D341Med (cell line): ENCODE measurements around the gene ABI3BP.

Source experiments
- DNase-seq: peaks from one replicate; pipeline ENCODE4 v3.0.0; 2012; ENCODE audit warnings: low spot score

Gene ABI3BP

DNA sequence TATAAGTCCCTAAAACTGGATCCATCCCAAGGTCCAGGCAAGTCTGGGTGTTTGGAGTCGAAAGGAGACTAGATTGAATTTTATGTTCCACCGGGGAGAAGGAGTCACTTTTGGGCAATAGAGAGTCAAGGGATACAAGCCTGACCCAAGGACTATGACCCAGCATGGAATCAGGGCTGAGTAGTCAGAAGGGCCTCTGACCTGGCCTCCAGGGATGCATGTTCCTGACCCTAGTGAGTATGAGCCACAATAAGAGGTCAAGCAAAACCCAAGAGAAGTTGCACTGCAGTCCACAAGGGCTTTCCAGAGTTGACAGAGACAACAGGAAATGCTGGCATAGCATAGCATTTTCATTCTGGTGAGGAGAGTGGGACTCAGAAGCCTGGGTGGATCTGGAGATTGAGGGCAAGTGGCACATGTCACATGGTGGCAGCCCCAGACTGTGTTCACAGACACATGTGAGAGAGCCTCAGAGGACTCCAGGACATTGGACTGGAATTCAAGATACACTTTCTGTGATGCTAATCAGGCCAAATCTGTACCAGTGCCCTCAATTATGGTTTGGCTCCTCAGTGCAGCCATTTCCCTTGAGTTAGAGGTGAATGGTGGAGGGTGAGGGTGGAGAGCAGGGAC lies 217.0 kb downstream of the ABI3BP start:
- no peak for DNase-seq

DNA sequence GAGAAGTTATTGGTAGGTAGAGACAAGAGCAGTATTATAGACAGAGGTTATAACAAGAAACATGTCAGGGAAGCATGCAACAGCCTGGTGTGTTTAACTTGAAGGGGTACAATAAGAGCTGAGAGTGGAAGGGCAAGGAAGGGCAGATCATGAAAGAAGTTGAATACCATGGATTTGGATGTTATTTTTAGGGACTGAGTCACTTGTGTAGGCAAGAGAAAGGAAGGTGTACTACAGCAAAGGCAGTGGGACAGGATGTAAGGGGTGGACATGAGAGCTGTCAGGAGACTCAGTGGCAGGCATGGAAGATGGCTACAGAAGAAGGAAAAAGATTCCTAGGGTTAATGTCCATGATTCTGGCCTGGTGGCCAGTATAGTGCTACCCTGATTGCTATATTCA lies 217.6 kb downstream of the ABI3BP start:
- DNase-seq: no peak

DNA sequence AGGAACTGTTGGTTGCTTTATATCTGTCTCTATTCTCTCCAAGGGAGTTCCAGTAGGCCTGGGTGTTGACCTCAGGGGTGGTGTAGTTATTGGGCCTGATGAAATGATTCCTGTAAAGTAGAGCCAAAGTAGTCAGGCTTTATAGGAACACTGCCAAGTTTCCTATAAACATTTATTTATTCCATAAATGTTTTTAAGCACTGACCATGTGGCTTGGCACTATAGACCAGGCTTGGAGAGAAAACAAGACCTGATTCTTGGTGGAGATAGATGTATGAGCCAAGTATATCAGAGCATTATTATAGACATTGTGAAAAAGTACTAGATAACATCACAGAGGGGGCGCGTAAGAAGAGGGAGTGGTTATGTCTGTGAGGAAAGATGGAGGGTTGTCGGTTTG lies 218.0 kb downstream of the ABI3BP start:
- no peak for DNase-seq

DNA sequence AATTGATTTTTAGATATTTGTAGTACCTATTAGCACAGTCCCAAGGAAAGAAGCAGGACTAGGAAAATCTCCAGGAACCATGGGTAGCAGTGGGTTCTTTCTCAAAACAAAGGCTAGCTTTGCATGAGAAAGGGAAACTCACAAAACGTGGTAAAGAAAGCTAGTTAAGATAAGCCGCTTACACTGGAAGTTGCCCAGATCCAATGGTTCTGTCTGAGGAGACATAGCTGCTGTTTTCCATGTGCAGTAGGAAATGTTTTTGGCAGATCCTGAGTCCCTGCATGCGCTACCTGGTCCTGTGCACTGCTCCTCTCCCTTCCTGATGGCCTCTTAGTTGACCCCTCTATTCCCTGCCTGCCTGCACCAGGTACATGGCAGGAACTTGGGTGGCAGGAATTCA lies 223.5 kb downstream of the ABI3BP start:
- no peak for DNase-seq

DNA sequence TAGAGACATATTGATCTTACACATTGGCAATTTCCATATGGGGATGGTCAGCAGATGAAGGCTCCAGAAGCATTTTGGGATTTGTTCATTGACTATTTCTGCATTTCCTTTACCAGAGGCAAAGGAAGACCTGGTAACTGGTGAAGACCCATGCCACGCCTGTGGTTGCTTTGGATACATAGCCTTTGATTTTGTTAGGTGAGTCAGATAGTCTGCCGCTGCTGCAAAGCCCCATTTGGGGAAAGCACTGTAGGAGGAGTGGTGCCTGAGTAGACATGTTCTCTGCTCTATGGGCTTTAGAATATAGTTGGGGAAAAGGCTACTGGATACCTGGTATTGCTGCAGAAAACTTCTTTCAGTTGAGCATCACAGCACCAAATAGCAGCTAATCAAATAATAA lies 227.2 kb downstream of the ABI3BP start:
- no peak for DNase-seq

DNA sequence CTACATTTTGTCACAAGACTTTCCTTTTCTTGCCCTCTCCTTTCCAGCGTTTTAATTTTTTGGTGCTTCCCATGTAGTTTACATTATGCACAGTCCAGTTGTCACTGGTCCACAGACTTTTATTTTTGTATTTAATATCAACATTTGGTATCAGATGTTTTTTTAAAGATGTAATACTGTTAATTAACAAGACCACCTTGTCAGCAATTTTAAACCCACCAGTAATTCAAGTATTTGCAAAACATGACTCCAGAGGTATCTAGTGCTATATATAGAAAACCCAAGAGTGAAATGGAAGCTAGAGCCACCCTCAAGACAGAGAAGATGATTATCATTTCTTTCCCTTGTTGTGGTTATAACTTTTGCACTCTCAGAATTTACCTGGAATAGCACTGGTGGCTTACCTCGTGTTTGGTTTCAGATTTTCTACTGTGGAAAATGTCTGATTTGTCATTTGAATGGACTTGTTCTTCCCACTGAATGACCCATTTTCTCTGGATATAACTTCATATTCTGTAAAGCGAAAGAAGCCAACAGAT lies 227.7 kb downstream of the ABI3BP start:
- no peak for DNase-seq

DNA sequence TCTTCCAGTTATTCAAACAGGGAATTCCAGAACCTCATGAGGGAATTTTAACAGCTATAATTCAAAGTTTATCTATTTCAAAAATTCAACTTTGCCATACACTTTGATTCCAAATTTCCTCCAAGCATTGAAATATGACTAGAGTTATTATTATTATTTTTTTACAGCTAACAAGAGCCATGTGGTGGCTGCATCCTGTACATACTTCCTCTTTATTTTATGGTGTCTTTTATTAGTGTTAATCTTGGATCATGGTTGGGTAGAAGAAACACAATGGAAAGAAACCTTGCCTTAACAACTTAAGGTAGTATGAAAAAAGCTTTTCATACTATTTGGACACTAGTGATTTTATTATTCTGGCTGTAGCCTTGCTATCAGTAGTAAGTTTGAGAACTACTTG lies 231.3 kb downstream of the ABI3BP start:
- no peak for DNase-seq

DNA sequence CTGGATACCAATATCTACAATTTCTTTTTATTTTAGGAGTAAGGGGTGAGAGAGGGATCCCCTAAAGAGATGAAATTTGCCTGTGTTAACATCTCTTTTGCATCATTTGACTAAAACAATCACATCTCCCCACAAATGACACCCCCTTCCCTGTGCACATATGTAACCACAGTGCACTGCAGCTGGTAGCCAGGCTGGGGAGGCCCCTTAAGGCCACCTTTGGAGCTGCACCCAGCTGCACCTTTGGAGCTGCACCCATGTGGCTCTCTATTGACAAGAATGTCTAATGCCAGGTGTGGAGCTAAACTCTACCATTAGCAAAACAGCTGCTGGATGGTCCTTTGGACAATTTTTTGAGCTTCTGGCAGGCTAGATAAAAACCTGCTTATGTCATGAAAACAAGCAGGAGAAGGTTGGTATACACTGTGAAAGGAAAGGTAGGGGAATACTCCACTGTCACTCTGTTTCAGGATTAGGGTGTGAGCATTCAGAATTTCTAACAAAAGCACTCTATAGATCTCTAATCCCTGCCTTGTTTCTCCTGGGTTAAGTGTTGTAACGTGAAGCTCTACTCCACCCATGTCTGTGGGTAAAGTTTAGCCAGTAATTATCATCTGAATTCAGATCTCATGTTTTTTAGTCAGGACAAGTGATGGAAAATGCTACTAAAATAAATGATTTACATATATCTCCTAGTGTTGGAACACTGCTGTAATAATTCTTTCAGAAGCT lies 231.8 kb downstream of the ABI3BP start:
- DNase-seq: peak; percentile 42

DNA sequence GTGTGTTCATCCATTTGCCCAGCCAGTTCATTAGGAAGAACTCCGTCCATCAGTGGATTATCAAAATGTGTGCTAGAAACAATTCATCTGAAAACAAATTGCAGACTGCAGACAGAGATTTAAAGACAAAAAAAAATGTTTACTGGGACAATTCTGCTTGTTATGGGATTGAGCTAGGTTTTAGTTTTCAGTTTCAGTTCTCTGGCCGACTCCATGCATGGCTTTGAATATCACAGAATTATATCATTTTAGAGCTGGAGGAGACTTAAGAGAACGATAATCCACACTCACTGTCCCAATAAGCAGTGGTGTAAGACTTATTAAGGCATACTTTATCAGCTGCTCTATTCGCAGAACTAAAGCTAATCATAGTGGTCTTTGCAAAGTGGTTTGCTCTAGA lies 232.8 kb downstream of the ABI3BP start:
- no peak for DNase-seq

DNA sequence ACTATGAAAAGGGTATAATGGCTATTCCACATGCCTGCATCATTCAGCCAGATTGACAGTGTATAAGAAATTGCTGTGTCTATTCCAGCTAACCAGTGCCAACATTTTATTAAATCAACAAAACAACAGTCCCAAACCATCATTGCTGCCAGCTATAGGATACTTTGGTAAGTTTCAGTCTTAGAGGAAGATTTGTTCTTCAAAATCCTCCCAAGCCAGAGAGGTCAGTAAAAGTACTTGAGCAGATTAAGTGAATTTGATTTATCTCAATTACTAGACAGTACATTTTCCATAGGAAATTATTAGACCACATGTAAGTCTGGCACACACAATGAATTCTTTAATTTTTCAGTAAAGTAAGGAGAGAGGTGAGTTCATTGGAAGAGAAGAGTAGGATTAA lies 233.3 kb downstream of the ABI3BP start:
- no peak for DNase-seq

DNA sequence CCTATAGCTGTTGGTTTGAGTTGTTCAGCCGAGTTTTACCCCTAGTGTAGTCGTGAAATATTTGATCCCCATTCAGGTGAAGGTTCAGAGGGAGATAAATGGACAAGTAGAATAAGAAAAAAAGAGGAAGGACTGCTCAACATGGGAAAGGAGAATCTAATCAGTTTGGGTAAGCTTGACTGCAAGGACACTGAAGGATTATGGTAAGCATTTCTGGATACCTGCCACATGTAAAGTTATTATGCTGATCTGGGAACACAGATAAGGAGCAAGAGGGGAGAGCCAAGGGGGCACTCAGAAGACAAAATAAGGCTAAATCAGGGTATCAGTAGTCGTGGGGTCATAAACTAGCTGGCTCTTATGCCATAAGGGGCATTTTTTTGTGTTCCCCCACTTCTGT lies 234.1 kb downstream of the ABI3BP start:
- DNase-seq: no peak

DNA sequence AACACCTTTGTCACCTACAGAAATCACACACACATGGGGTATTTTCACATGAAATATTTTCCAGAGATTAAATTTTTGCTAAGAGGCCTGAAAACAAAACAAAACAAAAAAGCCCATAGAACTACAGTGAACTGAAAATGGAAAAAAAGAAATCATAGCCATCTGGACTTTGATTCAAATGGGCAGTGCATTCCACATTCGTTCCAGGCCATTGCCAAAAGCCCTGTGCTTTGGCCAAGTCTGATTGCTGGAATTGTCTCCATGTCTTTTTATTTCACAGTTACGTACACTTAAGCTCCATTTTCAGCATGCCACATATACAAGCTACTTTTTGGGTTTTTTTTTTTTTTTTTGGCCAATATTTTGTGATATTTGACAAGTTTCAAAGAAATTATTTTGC lies 236.8 kb downstream of the ABI3BP start:
- no peak for DNase-seq

DNA sequence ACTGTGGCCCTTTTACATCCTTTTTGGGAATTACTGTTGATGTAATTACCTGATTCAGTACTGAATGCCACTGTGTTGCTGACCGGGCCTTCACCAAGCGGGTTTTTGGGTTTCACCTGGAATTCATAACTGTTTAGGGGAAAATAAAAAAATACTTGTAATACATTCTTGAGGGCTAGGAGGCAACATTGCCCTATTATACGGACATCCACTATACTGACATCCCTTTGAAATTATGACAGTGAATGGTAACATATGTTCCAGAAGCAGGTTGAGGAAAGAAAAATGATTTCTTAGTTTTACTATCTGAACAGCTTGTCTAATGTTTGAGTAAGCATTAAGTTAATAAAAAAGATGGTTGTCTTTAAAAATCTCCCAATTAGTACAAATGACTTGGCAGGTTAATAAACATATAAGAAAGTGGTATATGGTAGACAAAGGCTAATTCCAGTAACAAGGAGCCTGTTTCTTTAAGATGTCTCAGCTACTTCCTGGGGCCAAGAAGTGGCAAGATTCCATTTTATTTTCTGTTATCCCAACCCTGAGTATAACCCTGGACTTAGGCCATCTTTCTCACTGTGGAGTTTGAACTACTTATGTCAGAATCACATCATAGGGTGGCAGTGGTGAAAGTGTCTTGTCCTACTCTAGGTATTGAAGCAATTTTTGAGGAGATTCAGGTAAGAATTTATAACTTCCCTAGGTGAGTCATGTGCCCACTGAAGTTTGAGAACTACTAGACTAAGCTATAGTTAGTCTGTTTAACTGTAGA lies 238.5 kb downstream of the ABI3BP start:
- DNase-seq: no peak

DNA sequence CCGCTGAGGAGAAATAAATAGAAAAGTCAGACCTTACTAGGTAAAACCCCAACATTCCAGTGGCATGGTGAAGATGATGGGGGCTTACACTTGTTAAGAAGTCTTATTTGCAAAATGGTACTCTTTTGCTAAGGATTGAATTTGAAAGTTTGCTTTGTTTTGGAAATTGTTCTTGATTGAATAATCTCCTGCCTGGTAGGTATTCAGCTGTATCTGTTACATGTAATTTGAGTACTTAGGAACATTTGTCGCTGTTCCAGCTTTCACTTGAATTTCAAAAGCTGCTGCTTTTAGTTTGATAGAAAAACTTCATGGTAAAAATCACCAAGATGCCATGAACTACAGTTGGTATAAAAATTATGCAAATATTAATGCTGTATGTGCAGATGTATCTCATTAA lies 239.4 kb downstream of the ABI3BP start:
- DNase-seq: no peak

DNA sequence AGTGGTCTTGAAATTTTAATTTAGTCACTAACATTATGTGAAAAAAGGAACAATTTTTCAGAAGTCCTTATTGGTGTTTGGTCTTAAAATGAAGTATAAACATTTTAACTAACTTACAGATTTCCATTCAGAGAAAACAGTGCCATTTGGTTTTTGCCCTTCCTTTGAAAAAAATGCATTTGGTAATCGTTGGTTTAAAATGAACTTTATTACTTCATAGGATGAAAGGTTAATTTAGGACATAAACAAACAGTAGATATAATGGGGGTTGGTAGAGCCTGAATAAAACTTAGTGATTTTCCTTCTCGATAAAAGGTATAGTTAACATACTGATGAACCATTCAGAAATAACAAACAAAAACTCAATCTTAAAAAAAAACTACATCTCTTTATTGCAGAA lies 244.3 kb downstream of the ABI3BP start:
- no peak for DNase-seq

DNA sequence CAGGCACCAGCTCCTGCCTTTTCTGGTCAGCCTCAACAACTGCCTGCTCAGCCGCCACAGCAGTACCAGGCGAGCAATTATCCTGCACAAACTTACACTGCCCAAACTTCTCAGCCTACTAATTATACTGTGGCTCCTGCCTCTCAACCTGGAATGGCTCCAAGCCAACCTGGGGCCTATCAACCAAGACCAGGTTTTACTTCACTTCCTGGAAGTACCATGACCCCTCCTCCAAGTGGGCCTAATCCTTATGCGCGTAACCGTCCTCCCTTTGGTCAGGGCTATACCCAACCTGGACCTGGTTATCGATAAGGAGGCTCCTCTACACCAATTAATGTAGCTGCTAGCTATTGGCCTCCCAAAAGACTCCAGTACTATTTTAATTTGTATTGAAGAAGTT lies 245.0 kb downstream of the ABI3BP start:
- no peak for DNase-seq

DNA sequence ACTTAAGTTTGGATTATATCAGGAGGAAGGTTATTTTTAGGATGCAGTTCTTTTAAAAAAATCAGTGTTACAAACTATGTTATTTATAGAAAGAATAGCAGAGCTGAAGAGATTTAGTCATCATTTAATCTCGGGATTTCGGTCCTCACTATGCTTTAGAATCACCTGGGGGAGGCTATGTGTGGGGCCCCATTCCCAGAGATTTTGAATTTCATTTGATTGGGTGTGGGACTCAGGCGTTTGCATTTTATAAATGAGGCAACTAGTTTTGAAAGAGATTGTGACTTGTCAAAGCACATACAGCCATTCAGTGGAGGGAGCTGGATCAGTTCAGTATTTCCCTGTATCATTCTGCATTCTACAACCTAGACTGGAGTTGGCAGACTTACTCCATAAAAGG lies 247.1 kb downstream of the ABI3BP start:
- no peak for DNase-seq

DNA sequence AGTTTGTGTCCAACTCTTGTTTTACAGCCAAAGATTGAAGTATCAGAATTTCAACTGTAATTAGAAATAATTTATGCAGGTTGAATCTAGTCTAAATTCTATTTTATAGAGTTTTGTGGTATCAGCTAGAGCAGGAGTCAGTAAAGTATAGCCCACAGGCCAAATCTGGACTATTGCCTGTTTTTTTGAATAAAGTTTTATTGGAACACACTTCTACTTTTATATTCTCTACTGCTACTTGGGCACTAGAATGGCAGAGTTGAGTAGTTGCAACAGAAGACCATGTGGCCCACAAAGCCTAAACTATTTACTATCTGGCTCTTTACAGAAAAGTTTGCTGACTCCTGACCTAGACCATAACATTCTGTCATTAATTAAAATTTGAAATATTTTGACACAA lies 247.6 kb downstream of the ABI3BP start:
- DNase-seq: no peak

DNA sequence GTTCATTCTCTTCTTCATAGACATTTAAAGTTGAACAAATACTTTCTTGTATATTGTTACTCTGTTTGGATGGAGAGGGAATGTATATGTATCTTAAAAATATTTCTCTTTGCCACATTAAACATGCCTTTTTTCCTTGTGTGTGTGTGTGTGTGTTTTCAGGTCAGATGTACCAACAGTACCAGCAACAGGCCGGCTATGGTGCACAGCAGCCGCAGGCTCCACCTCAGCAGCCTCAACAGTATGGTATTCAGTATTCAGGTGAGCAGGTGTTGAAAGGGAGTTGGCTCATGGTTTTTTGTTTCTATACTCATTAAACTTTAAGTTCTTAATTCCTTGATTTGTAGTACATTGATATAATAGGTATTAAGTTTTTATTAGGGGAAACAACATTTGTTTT lies 248.6 kb downstream of the ABI3BP start:
- DNase-seq: no peak

DNA sequence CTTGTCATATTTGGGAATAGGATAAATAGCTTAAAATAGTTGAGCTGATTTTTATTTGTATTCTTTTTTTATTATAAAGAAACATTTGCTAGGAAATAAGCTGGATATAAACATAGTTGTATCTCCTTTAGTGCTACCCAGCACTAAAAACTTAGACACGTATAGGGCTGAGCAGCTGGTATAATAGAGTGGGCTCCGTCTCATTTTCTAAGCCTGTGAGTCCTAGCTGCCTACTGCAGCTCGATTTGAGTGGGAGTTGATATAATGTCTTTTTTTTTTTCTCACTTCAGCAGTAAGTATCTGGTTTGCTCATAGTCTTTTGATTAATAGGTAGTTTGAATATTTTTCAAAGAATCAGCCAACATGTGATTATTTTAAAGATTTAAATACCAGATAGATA lies 249.7 kb downstream of the ABI3BP start:
- DNase-seq: no peak

DNA sequence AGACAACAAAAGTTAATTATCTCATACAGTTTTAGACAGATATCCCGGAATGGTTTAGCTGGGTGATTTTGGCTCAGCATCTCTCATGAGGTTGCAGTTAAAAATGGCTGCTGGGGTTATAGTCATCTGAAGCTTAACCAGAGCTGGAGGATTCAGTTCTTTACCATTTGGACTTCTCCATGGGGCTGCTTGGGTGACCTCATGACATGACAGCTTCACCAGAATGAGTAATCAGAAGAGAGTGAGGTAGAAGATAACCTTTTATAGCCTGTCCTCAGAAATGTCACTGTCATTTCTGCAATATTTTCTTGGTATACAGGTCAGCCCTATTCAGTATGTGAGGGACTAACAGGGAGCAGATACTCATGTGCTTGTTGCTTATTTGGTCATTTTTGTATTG lies 253.0 kb downstream of the ABI3BP start:
- no peak for DNase-seq

DNA sequence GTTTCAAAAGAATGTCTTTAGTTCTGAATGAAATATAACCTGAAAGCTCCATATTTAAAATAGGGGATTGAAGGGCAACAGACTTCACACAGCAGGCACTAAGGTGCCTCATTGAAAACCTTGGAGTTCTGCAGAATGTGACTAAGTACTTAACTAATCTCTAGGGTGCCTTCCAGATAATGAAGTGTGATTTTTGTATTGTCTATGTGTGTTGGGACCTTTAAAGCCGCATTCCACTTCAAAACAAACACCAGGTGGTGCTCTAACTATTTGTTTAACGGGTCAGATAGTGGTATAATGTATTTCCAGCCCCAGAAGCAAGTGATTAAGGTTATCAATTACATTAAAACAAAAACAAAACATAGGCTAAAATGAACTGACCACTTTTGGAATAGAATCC lies 255.9 kb downstream of the ABI3BP start:
- peak; percentile 54 for DNase-seq

DNA sequence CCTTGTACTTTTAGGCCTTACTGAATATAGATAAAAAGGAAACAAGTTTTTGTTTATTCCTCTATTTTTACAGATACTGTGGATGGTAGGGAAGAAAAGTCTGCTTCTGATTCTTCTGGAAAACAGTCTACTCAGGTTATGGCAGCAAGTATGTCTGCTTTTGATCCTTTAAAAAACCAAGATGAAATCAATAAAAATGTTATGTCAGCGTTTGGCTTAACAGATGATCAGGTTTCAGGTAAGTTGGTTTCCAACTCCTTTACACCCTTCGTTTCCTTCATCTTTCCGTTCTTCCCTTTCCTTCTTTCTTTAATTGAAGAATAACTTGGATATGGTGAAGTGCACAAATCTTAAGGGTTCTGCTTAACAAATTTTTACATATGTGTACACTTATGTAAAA lies 260.8 kb downstream of the ABI3BP start:
- DNase-seq: no peak
